K562 (cell line): ENCODE results near the gene PTRH1. TPM values are rescaled to one million over a fixed set of nuclear protein-coding genes. Genes with fewer than 3 reads are reported as not detected.

Experiments
- AFF1 ChIP-seq, 2 experiments: fragments of 450-650 bp; IDR thresholded peaks; 2 replicates each; pipeline ENCODE4 v1.6.1; 2018; ENCODE audit warnings: mild to moderate bottlenecking in 2 of 2, low read depth in 1 of 2; ENCODE audit not compliant: partially characterized antibody in 2 of 2
- ARID1B ChIP-seq: fragments of 450-650 bp; IDR thresholded peaks from 2 replicates; pipeline ENCODE4 v1.6.1; 2016; ENCODE audit warnings: antibody characterized with exemption, mild to moderate bottlenecking, inconsistent platforms
- E2F3 ChIP-seq: fragments of 250-450 bp; sonication (Bioruptor Pico); IDR thresholded peaks from 2 replicates; pipeline ENCODE4 v1.4.0; 2020; ENCODE audit warnings: mild to moderate bottlenecking
- EP300 ChIP-seq: IDR thresholded peaks from 2 replicates; pipeline ENCODE4 v1.6.1; 2012; ENCODE audit warnings: low read length, improper control_type of control experiment
- FOXA1 ChIP-seq: fragments of 450-650 bp; IDR thresholded peaks from 2 replicates; pipeline ENCODE4 v1.6.1; 2016; ENCODE audit warnings: mild to moderate bottlenecking, borderline replicate concordance
- FOXJ2 ChIP-seq: fragments of 200-800 bp; sonication (Bioruptor generic); IDR thresholded peaks from 2 replicates; pipeline ENCODE4 v1.6.1; 2016; ENCODE audit warnings: missing genetic modification characterization, missing compliant biosample characterization
- FOXJ3 ChIP-seq: sonication (generic); formaldehyde crosslinking; IDR thresholded peaks from 2 replicates; pipeline ENCODE4 v1.4.0; 2020; ENCODE audit warnings: mild to moderate bottlenecking, missing genetic modification reagents
- FOXP1 ChIP-seq: sonication (generic); formaldehyde crosslinking; IDR thresholded peaks from 2 replicates; pipeline ENCODE4 v1.8.0; 2022; ENCODE audit warnings: mild to moderate bottlenecking, missing genetic modification reagents
- GABPB1 ChIP-seq: sonication (generic); formaldehyde crosslinking; IDR thresholded peaks from 2 replicates; pipeline ENCODE4 v1.8.0; 2022; ENCODE audit warnings: mild to moderate bottlenecking, missing genetic modification reagents
- HDAC6 ChIP-seq: IDR thresholded peaks from 2 replicates; pipeline ENCODE4 v1.6.1; 2012; ENCODE audit warnings: low read depth, mild to moderate bottlenecking, control low read depth, inconsistent platforms, low read length, moderate library complexity
- NCOA1 ChIP-seq: fragments of 450-650 bp; IDR thresholded peaks from 2 replicates; pipeline ENCODE4 v1.6.1; 2016; ENCODE audit warnings: low read depth
- NELFE ChIP-seq: IDR thresholded peaks from 2 replicates; pipeline ENCODE4 v1.6.1; 2011; ENCODE audit warnings: mild to moderate bottlenecking; ENCODE audit not compliant: insufficient read depth, insufficient read length
- NR1H2 ChIP-seq: sonication (generic); formaldehyde crosslinking; IDR thresholded peaks from 2 replicates; pipeline ENCODE4 v1.4.0; 2020; ENCODE audit warnings: mild to moderate bottlenecking, missing genetic modification reagents
- SREBF2 ChIP-seq: sonication (generic); formaldehyde crosslinking; IDR thresholded peaks from 2 replicates; pipeline ENCODE4 v1.4.0; 2020; ENCODE audit warnings: mild to moderate bottlenecking, missing genetic modification reagents
- SRSF9 ChIP-seq: fragments of 200-400 bp; formaldehyde crosslinking; IDR thresholded peaks from 2 replicates; pipeline ENCODE4 v1.6.1; 2017; ENCODE audit warnings: low read depth, low read length, borderline replicate concordance
- TCF15 ChIP-seq: fragments of 250-450 bp; sonication (Bioruptor Pico); IDR thresholded peaks from 2 replicates; pipeline ENCODE4 v1.8.0; 2022; ENCODE audit warnings: moderate library complexity, mild to moderate bottlenecking, inconsistent platforms
- YBX1 ChIP-seq: fragments of 450-650 bp; IDR thresholded peaks from 2 replicates; pipeline ENCODE4 v1.7.1; 2016; ENCODE audit warnings: mild to moderate bottlenecking
- ZFP1 ChIP-seq: fragments of 450-650 bp; formaldehyde crosslinking; IDR thresholded peaks from 2 replicates; pipeline ENCODE4 v1.4.0; 2020; ENCODE audit warnings: mild to moderate bottlenecking, mixed read lengths
- ZNF121 ChIP-seq: sonication (generic); formaldehyde crosslinking; conservative IDR thresholded peaks from 2 replicates; pipeline ENCODE4 v1.8.0; 2022; ENCODE audit warnings: missing genetic modification reagents
- ZNF76 ChIP-seq: fragments of 250-450 bp; sonication (Bioruptor Pico); IDR thresholded peaks from 2 replicates; pipeline ENCODE4 v1.4.0; 2020; ENCODE audit warnings: mild to moderate bottlenecking, moderate library complexity, borderline replicate concordance
- ZNF780A ChIP-seq: fragments of 250-450 bp; sonication (Bioruptor Pico); IDR thresholded peaks from 2 replicates; pipeline ENCODE4 v1.5.0; 2021; ENCODE audit warnings: mild to moderate bottlenecking
- polyA plus RNA-seq, 8 experiments: library from polyadenylated mRNA; depleted of rRNA in 4 of 8; stranded (reverse) in 5 of 8; unstranded in 3 of 8; fragments of >200 nt; fragmentation: Nextera tagmentation in 2 of 8; fragmentation: Illumina TruSeq in 1 of 8; extraction: Ambion mirVana in 2 of 8; extraction: Trizol in 1 of 8; gene quantifications; 2 replicates each; pipeline versions ENCODE4 v1.2.1 to v1.2.3, GENCODE V29; 2011 to 2014; ENCODE audit warnings: inconsistent platforms in 1 of 8, missing spikeins in 1 of 8
- total RNA-seq, 7 experiments: library from RNA; depleted of rRNA in 6 of 7; stranded (reverse); fragments of >200 nt in 6 of 7; fragmentation: Illumina TruSeq in 2 of 7; extraction: Trizol in 2 of 7; gene quantifications; 2 replicates each; pipeline versions ENCODE4 v1.2.1 to v1.2.3, GENCODE V29; 2011 to 2021; ENCODE audit warnings: low replicate concordance in 1 of 7
- TF ChIP-seq, protein P1 (sequence below): fragments of 250-450 bp; sonication (Bioruptor Pico); IDR thresholded peaks from 2 replicates; pipeline ENCODE4 v1.8.0; 2021; ENCODE audit warnings: moderate library complexity, mild to moderate bottlenecking, inconsistent platforms
- TF ChIP-seq, protein P2 (sequence below): sonication (generic); formaldehyde crosslinking; IDR thresholded peaks from 2 replicates; pipeline ENCODE4 v1.8.1; 2022; ENCODE audit warnings: missing genetic modification reagents

Gene PTRH1
- total and polyA plus RNA-seq, 9 of the 15 experiments (the other 6 are each of a cell fraction or from before 2014, with no cell fraction given) = 0.63 to 43.1 (median 5.7) TPM

DNA sequence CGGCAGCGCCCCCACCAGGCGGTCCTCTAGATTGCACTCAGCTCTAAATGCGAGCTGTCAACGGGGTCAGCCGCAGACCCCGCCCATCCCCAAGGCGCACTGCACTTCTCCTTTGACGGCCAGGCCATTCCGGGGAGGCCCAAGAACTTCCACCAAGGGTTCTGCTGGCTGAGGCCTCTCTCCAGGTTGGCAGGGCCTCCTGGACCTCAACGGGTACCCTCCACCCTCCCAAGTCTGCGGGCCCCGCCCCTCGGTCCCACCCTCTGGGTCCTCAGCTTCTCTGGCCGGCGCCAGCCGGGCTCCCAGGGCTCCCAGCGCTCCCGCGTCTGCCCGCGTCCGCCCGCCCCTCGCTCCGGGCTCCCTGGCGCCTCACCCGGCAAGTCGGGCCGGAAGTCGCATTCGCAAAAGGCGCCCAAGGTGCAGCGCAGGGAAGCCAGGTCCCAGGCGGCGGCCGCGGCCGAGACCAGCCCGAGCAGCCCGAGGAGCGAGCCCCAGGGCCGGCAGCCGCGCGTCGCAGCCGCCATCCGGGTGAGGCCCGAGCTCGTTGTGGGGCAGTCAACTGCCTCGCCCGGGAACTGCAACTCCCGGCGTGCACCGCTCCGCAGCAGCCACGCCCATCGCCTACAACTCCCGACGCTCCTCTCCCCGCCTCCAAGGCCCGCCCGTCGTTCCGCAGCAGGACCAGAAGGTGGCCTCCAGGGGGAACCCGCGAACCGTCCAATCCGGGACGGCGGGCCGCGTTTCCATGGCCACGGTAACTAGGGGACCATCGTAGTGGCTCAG is 19.5 kb upstream of the PTRH1 start, which contains the start of gene TOR2A (continued):
- no peak for TF ChIP-seq ZNF121
- peak; percentile 86 for TF ChIP-seq GABPB1 (CRISPR knock-in tag)
- no peak for TF ChIP-seq NELFE
- no peak for TF ChIP-seq ARID1B
- TF ChIP-seq, protein P1, sequence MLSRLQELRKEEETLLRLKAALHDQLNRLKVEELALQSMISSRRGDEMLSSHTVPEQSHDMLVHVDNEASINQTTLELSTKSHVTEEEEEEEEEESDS (CRISPR knock-in tag) = no peak
- TF ChIP-seq SRSF9 = no peak
- peak; percentile 85; the same call in 1 of the 2 replicates for TF ChIP-seq ZNF76
- no peak for TF ChIP-seq ZNF780A (CRISPR knock-in tag)
- TF ChIP-seq HDAC6 = no peak
- no peak for TF ChIP-seq NCOA1
- TF ChIP-seq AFF1 (IDR thresholded peaks at IDR 0.05; ENCODE audit: low read depth in 1 of 2, partially characterized antibody in 2 of 2) = peak in 1 of 2 experiments; percentile 94
- TF ChIP-seq EP300 = no peak
- TF ChIP-seq TCF15 (CRISPR knock-in tag) = no peak
- TF ChIP-seq NR1H2 = no peak
- TF ChIP-seq ZFP1 (CRISPR knock-in tag) = no peak
- 0 out of 2 replicates have a peak, but pooled peaks have one; percentile 35 for TF ChIP-seq E2F3
- TF ChIP-seq, protein P2, sequence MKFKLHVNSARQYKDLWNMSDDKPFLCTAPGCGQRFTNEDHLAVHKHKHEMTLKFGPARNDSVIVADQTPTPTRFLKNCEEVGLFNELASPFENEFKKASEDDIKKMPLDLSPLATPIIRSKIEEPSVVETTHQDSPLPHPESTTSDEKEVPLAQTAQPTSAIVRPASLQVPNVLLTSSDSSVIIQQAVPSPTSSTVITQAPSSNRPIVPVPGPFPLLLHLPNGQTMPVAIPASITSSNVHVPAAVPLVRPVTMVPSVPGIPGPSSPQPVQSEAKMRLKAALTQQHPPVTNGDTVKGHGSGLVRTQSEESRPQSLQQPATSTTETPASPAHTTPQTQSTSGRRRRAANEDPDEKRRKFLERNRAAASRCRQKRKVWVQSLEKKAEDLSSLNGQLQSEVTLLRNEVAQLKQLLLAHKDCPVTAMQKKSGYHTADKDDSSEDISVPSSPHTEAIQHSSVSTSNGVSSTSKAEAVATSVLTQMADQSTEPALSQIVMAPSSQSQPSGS (CRISPR knock-in tag) = no peak
- TF ChIP-seq FOXJ3 = no peak
- no peak for TF ChIP-seq SREBF2 (CRISPR knock-in tag)
- no peak; the same call in none of the 2 replicates for TF ChIP-seq FOXP1 (CRISPR knock-in tag)
- peak; percentile 98 for TF ChIP-seq FOXJ2 (tag)
- no peak for TF ChIP-seq YBX1
- no peak for TF ChIP-seq FOXA1
